Osteoblast (primary cell): ENCODE measurements around the gene NRARP. TPM values are rescaled to one million over a fixed set of nuclear protein-coding genes. Genes with fewer than 3 reads are reported as not detected.

ENCODE experiments used
- DNase-seq: peaks from one replicate; pipeline ENCODE4 v3.0.0; 2011; ENCODE audit warnings: low spot score, mixed read lengths; ENCODE audit not compliant: insufficient read length; ENCODE audit errors: missing footprints
- H2AFZ ChIP-seq: 2 replicates; pipeline ENCODE4 v1.6.0; 2011; ENCODE audit warnings: mild to moderate bottlenecking, low read length
- H3K27ac ChIP-seq: 2 replicates; pipeline ENCODE4 v1.5.1; 2011; ENCODE audit warnings: mild to moderate bottlenecking, low read depth, low read length, moderate library complexity
- H3K27me3 ChIP-seq: 2 replicates; pipeline ENCODE4 v1.6.0; 2012; ENCODE audit warnings: mild to moderate bottlenecking, control low read depth, inconsistent platforms, low read length, moderate library complexity; ENCODE audit not compliant: insufficient read depth
- H3K36me3 ChIP-seq: 2 replicates; pipeline ENCODE4 v1.5.1; 2011; ENCODE audit warnings: mild to moderate bottlenecking, low read length, control low read depth, moderate library complexity; ENCODE audit not compliant: insufficient read depth
- H3K4me1 ChIP-seq: 2 replicates; pipeline ENCODE4 v1.5.1; 2011; ENCODE audit warnings: mild to moderate bottlenecking, low read length, control low read depth, moderate library complexity; ENCODE audit not compliant: insufficient read depth
- H3K4me2 ChIP-seq: 2 replicates; pipeline ENCODE4 v1.6.0; 2011; ENCODE audit warnings: mild to moderate bottlenecking, low read length; ENCODE audit not compliant: insufficient read depth
- H3K4me3 ChIP-seq: fragments of 200-600 bp; sonication (generic); 3 replicates; pipeline ENCODE4 v1.5.1; 2012; ENCODE audit warnings: mild to moderate bottlenecking, low read length, inconsistent platforms; ENCODE audit not compliant: insufficient read depth
- H3K79me2 ChIP-seq: 2 replicates; pipeline ENCODE4 v1.6.0; 2012; ENCODE audit warnings: mild to moderate bottlenecking, low read length, control low read depth, inconsistent platforms; ENCODE audit not compliant: insufficient read depth
- H3K9me3 ChIP-seq: 2 replicates; pipeline ENCODE4 v1.5.1; 2011; ENCODE audit warnings: low read depth, low read length, control low read depth
- H4K20me1 ChIP-seq: 2 replicates; pipeline ENCODE4 v1.6.0; 2012; ENCODE audit warnings: mild to moderate bottlenecking, low read length, control low read depth; ENCODE audit not compliant: insufficient read depth
- CTCF ChIP-seq: IDR thresholded peaks from 2 replicates; pipeline ENCODE4 v1.5.1; 2011; ENCODE audit warnings: mild to moderate bottlenecking, low read depth, low read length, moderate library complexity; ENCODE audit errors: extremely low read depth
- total RNA-seq: library from RNA; depleted of rRNA; stranded (reverse); fragments of >200 nt; gene quantifications from 2 replicates; pipeline ENCODE4 v1.2.3, GENCODE V29; 2012

The NRARP gene
- total RNA-seq, 1 donor, result under 0.01 TPM

GRCh38 chr9:137316012-137316981 is 14.2 kb upstream of the NRARP start:
- no peaks in the 10 kb centered on the region for H3K9me3 ChIP-seq
- peak overlapping the region; percentile 51 for H3K4me2 ChIP-seq
- H3K36me3 ChIP-seq, result no peaks in the 10 kb centered on the region
- DNase-seq, result peak; percentile 98
- peaks cover 3% of the 10 kb centered on the region for H4K20me1 ChIP-seq
- no peak for TF ChIP-seq CTCF
- no peak overlapping the region for H2AFZ ChIP-seq
- peak overlapping the region; percentile 30 for H3K4me3 ChIP-seq
- no peaks in the 10 kb centered on the region for H3K79me2 ChIP-seq
- no peak overlapping the region for H3K27ac ChIP-seq
- H3K27me3 ChIP-seq, result no peaks in the 10 kb centered on the region
- no peaks in the 10 kb centered on the region for H3K4me1 ChIP-seq

GRCh38 chr9:137315581-137316011 is 13.5 kb upstream of the NRARP start:
- H3K27ac ChIP-seq, result no peak overlapping the region
- H3K4me2 ChIP-seq, result no peak overlapping the region

GRCh38 chr9:137314561-137315560 is 12.8 kb upstream of the NRARP start:
- Histone ChIP-seq H3K4me3 (no peak overlapping the region), H3K79me2 (no peaks in the 10 kb centered on the region), H3K27me3 (no peaks in the 10 kb centered on the region), H3K27ac (no peak overlapping the region), H3K4me2 (no peak overlapping the region), H3K9me3 (no peaks in the 10 kb centered on the region), H2AFZ (no peak overlapping the region), H3K36me3 (no peaks in the 10 kb centered on the region), H4K20me1 (peaks cover 3% of the 10 kb centered on the region), H3K4me1 (no peaks in the 10 kb centered on the region)
- TF ChIP-seq CTCF, result no peak
- peak; percentile 88 for DNase-seq

More at GRCh38 chr9:137315581-137316011, 13.5 kb upstream of the NRARP start:
- peak; percentile 96 for DNase-seq
- H3K36me3 ChIP-seq, result no peaks in the 10 kb centered on the region
- no peaks in the 10 kb centered on the region for H3K4me1 ChIP-seq
- peaks cover 3% of the 10 kb centered on the region for H4K20me1 ChIP-seq
- H3K4me3 ChIP-seq, result no peak overlapping the region
- TF ChIP-seq CTCF, result no peak
- H3K79me2 ChIP-seq, result no peaks in the 10 kb centered on the region
- no peaks in the 10 kb centered on the region for H3K27me3 ChIP-seq
- H3K9me3 ChIP-seq, result no peaks in the 10 kb centered on the region
- H2AFZ ChIP-seq, result no peak overlapping the region
